Measurements from ENCODE around the gene SLC9C2.
A peak's percentile ranks its signal among the peaks of the same experiment; 100 is the strongest.
"Not testable (repeated sequence)": the region's sequence is repeated elsewhere in the genome, so short reads cannot be mapped to it uniquely, and the experiment has no call there.

SLC9C2 gene

GRCh38 chr1:173529106-173529505 lies 73.8 kb downstream of the SLC9C2 start:
- no peak for DNase-seq

- peak in 2 of 4 experiments; percentile 8 to 17 for DNase-seq
These were observed 75.6 kb downstream of the SLC9C2 start for GRCh38 chr1:173527151-173527826.

- no peak for DNase-seq
These were observed 76.9 kb downstream of the SLC9C2 start for GRCh38 chr1:173525926-173526325.

- DNase-seq: no peak
These were observed 79.5 kb downstream of the SLC9C2 start for GRCh38 chr1:173523329-173523728.

GRCh38 chr1:173520799-173521198 lies 82.1 kb downstream of the SLC9C2 start:
- DNase-seq: no peak

- not testable (repeated sequence) for DNase-seq
These were observed 88.4 kb downstream of the SLC9C2 start for GRCh38 chr1:173514503-173514902.

- no peak for DNase-seq
These were observed 93.1 kb downstream of the SLC9C2 start for GRCh38 chr1:173509797-173510196.

GRCh38 chr1:173508541-173508940 lies 94.3 kb downstream of the SLC9C2 start:
- DNase-seq: no peak

- no peak for DNase-seq
These were observed 95.0 kb downstream of the SLC9C2 start for GRCh38 chr1:173507847-173508209.

GRCh38 chr1:173507205-173507846 lies 95.5 kb downstream of the SLC9C2 start:
- DNase-seq: no peak

- DNase-seq: no peak
These were observed 96.4 kb downstream of the SLC9C2 start for GRCh38 chr1:173506437-173506836.

- no peak for DNase-seq
These were observed 97.5 kb downstream of the SLC9C2 start for GRCh38 chr1:173505391-173505790.

GRCh38 chr1:173504268-173504667 lies 98.6 kb downstream of the SLC9C2 start:
- no peak for DNase-seq

GRCh38 chr1:173503391-173503790 lies 99.5 kb downstream of the SLC9C2 start:
- no peak for DNase-seq

- no peak for DNase-seq
These were observed 100.8 kb downstream of the SLC9C2 start for GRCh38 chr1:173502104-173502503.

GRCh38 chr1:173499729-173500128 lies 103.1 kb downstream of the SLC9C2 start:
- no peak for DNase-seq

GRCh38 chr1:173496757-173497320 lies 106.0 kb downstream of the SLC9C2 start:
- no peak for DNase-seq

- DNase-seq: no peak
These were observed 107.1 kb downstream of the SLC9C2 start for GRCh38 chr1:173495609-173496267.

- not testable (repeated sequence) for DNase-seq
These were observed 109.7 kb downstream of the SLC9C2 start for GRCh38 chr1:173493125-173493524.

GRCh38 chr1:173491508-173491907 lies 111.4 kb downstream of the SLC9C2 start:
- DNase-seq: no peak

- DNase-seq: no peak
These were observed 112.9 kb downstream of the SLC9C2 start for GRCh38 chr1:173489929-173490328.

- no peak for DNase-seq
These were observed 113.7 kb downstream of the SLC9C2 start for GRCh38 chr1:173489149-173489600.

GRCh38 chr1:173488001-173488400 lies 114.9 kb downstream of the SLC9C2 start:
- no peak for DNase-seq

GRCh38 chr1:173485401-173485800 lies 117.5 kb downstream of the SLC9C2 start:
- no peak for DNase-seq
